Measurements from ENCODE around the gene TUBB4A.

The TUBB4A gene

DNA sequence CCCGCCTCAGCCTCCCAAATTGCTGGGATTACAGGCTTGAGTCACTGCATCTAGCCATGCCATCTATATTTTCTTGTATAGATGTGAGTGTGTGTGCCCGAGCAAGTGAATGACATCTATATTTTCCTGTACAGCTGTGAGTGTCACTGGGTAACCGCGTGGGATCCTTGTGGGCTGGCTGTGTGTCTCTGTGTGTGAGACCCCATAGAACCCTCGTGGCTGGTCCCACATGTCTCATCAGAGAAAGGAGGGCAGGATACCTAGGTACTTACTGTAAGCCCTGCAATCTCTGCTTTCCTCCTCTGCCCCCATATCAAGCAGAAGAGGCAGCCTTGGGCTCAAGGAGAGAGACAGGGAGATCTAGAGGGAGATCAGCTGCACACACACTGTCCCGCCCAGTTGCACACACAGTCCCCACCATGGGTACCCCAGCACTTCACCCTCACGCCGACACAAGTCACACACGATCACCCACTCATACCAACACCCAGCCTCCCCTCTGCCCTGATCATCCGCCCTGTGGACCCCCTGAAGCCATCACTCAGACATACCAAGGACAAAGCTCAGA is 21.2 kb downstream of the TUBB4A start:
- no peak overlapping the region for H3K27ac ChIP-seq (ENCODE audit: low read depth, low read length)

DNA sequence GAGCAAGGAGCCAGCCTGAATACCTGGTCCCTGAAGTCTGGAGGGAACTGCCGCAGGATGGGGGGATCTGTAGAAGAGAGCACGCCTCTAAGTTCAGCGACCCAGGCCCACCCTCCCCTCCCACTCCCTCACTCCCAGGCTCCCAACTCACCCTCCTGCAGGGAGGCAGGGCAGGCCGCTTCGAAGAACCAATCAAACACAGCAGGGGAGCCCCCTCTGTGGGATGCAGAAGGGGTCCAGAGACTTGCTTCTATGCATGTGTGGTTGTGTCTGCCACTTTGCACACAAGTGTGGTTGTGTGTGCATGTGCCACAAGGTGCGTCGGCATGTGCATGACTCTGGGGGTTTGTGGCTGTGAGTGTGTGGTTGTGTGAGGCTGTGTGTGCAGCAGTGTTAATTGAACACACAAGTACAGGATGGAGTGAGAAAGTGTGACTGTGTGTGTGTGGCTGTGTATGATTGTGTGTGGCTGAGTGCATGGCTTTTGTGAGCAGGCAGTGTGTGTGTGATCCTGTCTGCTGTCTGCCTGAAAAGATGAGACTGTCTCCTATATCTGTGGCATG is 22.2 kb downstream of the TUBB4A start:
- H3K9me3 ChIP-seq (ENCODE audit: control insufficient read depth in 1 of 2, low read length in 2 of 2): no peaks in the 10 kb centered on the region
- peaks cover 0 to 2% of the 10 kb centered on the region in 2 donors for H3K27me3 ChIP-seq (ENCODE audit: control insufficient read depth in 1 of 2, insufficient read depth in 2 of 2, low read length in 2 of 2)
- H3K27ac ChIP-seq (ENCODE audit: low read depth, low read length): no peak overlapping the region
- H3K9ac ChIP-seq (ENCODE audit: low read depth in 1 of 2, low read length in 2 of 2): no peak overlapping the region
- H3K4me3 ChIP-seq (ENCODE audit: low read depth in 1 of 2, low read length in 2 of 2): no peak overlapping the region
- H3K4me1 ChIP-seq (ENCODE audit: control insufficient read depth in 1 of 2, insufficient read depth in 2 of 2, low read length in 2 of 2): peaks cover 8 to 10% of the 10 kb centered on the region in 2 donors
- H3K36me3 ChIP-seq (ENCODE audit: control insufficient read depth in 1 of 2, insufficient read depth in 2 of 2, low read length in 2 of 2): peaks cover 0 to 4% of the 10 kb centered on the region in 2 donors

More for the DNA sequence above, 21.2 kb downstream of the TUBB4A start:
- Histone ChIP-seq H3K27me3 (ENCODE audit: control insufficient read depth in 1 of 2, insufficient read depth in 2 of 2, low read length in 2 of 2) (peaks cover 0 to 2% of the 10 kb centered on the region in 2 donors), H3K4me3 (ENCODE audit: low read depth in 1 of 2, low read length in 2 of 2) (peak overlapping the region; percentile 50 to 68), H3K36me3 (ENCODE audit: control insufficient read depth in 1 of 2, insufficient read depth in 2 of 2, low read length in 2 of 2) (peaks cover 0 to 4% of the 10 kb centered on the region in 2 donors), H3K9ac (ENCODE audit: low read depth in 1 of 2, low read length in 2 of 2) (peak overlapping the region; percentile 57 to 74), H3K9me3 (ENCODE audit: control insufficient read depth in 1 of 2, low read length in 2 of 2) (no peaks in the 10 kb centered on the region), H3K4me1 (ENCODE audit: control insufficient read depth in 1 of 2, insufficient read depth in 2 of 2, low read length in 2 of 2) (peaks cover under 1% of the 10 kb centered on the region in 2 donors)

DNA sequence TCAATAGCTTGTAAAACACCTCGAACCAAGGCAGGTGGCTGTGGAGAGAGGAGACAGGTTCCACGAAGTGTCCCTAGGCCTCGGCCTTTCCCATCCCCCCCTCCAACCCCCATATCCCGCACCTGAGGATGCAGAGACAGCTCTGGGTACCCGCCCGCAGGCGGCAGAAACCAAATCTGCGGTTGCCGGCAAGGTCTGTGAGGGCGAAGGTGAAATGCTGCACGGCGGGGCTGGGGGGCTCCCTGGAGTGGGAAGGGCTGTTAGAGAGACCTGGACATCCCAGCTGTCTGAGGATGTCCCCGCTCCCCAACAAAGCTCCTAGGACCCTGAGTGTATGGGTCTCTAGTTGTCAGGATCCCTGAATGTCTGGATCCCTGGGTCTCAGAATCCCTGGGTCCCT is 23.3 kb downstream of the TUBB4A start:
- H3K9ac ChIP-seq (ENCODE audit: low read depth in 1 of 2, low read length in 2 of 2): no peak overlapping the region
- H3K36me3 ChIP-seq (ENCODE audit: control insufficient read depth in 1 of 2, insufficient read depth in 2 of 2, low read length in 2 of 2): peaks cover 0 to 4% of the 10 kb centered on the region in 2 donors
- H3K27me3 ChIP-seq (ENCODE audit: control insufficient read depth in 1 of 2, insufficient read depth in 2 of 2, low read length in 2 of 2): peaks cover 0 to 2% of the 10 kb centered on the region in 2 donors
- no peaks in the 10 kb centered on the region for H3K9me3 ChIP-seq (ENCODE audit: control insufficient read depth in 1 of 2, low read length in 2 of 2)
- H3K4me3 ChIP-seq (ENCODE audit: low read depth in 1 of 2, low read length in 2 of 2): no peak overlapping the region
- H3K27ac ChIP-seq (ENCODE audit: low read depth, low read length): no peak overlapping the region
- peaks cover 8 to 16% of the 10 kb centered on the region in 2 donors for H3K4me1 ChIP-seq (ENCODE audit: control insufficient read depth in 1 of 2, insufficient read depth in 2 of 2, low read length in 2 of 2)

DNA sequence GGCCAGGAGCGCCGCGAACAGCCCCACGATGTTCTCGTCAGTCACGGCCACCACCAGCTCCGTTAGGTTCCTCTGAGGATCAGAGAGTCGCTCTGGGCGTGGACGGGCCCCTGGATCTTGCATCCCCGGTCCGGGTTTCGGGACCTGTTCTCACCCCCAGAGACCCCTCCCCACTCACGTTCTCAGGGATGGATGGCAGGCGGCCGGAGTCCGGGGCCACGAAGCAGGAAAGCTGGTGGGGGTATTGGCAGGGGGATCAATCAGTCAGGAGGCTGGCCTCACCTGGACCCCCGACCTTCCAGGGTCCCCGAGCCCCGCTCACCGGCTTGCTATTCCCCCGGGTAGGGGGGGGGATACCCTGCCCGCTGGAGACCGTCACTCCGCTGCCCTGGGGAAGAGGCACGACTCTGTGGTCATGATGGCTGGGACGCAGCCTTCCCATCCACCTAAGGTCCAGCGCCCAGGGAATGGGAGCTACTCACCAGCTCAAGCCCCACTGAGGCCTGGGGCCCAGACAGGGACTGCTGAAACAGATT is 25.1 kb downstream of the TUBB4A start:
- H3K4me1 ChIP-seq (ENCODE audit: control insufficient read depth in 1 of 2, insufficient read depth in 2 of 2, low read length in 2 of 2): peaks cover 8 to 16% of the 10 kb centered on the region in 2 donors
- H3K36me3 ChIP-seq (ENCODE audit: control insufficient read depth in 1 of 2, insufficient read depth in 2 of 2, low read length in 2 of 2): peaks cover 0 to 4% of the 10 kb centered on the region in 2 donors
- peak overlapping the region; percentile 40 to 67 for H3K4me3 ChIP-seq (ENCODE audit: low read depth in 1 of 2, low read length in 2 of 2)
- no peaks in the 10 kb centered on the region for H3K27me3 ChIP-seq (ENCODE audit: control insufficient read depth in 1 of 2, insufficient read depth in 2 of 2, low read length in 2 of 2)
- no peak overlapping the region for H3K9ac ChIP-seq (ENCODE audit: low read depth in 1 of 2, low read length in 2 of 2)
- H3K27ac ChIP-seq (ENCODE audit: low read depth, low read length): no peak overlapping the region
- H3K9me3 ChIP-seq (ENCODE audit: control insufficient read depth in 1 of 2, low read length in 2 of 2): no peaks in the 10 kb centered on the region

DNA sequence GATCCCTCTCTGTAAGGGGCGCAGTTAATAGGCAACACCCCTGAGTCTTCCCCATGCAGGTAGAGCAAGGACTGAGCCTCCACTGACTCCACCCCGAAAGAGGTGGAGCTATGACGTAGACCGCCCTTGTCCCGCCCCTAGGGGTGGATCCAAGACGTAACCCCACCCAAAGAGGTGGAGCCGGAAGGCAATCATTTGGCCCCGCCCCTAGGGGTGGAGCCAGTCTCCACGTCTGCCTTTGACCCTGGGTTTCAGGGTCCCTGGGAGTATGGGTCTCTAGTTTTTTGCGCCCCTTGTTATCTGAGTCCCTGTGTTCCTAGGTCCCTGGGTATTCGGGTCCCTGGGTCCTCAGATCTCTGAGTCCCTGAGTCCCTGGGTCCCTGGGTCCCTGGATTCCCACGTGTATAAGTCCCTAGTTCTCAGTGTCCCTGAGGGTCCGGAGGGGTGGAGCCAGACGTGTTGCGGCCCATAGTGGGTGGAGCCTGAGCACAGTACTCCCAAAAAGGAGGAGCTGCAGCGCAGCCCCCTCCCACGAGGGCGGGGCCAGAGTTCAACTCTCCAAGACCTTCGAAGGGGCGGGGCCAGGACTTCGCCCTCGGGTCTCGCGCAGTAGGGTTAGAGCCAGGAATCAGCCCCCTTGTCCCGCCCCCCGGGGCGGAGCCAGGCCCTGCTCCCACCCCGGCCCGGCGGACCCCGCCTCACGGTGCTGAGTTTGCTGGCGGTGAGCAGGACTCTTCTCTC is 25.8 kb downstream of the TUBB4A start:
- Histone ChIP-seq H3K9ac (ENCODE audit: low read depth in 1 of 2, low read length in 2 of 2) (peak overlapping the region in 1 of 2 donors; percentile 25), H3K27me3 (ENCODE audit: control insufficient read depth in 1 of 2, insufficient read depth in 2 of 2, low read length in 2 of 2) (no peaks in the 10 kb centered on the region), H3K9me3 (ENCODE audit: control insufficient read depth in 1 of 2, low read length in 2 of 2) (no peaks in the 10 kb centered on the region), H3K36me3 (ENCODE audit: control insufficient read depth in 1 of 2, insufficient read depth in 2 of 2, low read length in 2 of 2) (peaks cover 0 to 4% of the 10 kb centered on the region in 2 donors), H3K4me1 (ENCODE audit: control insufficient read depth in 1 of 2, insufficient read depth in 2 of 2, low read length in 2 of 2) (peaks cover 8 to 16% of the 10 kb centered on the region in 2 donors), H3K27ac (ENCODE audit: low read depth, low read length) (peak overlapping the region; percentile 73), H3K4me3 (ENCODE audit: low read depth in 1 of 2, low read length in 2 of 2) (peak overlapping the region; percentile 57 to 67)

DNA sequence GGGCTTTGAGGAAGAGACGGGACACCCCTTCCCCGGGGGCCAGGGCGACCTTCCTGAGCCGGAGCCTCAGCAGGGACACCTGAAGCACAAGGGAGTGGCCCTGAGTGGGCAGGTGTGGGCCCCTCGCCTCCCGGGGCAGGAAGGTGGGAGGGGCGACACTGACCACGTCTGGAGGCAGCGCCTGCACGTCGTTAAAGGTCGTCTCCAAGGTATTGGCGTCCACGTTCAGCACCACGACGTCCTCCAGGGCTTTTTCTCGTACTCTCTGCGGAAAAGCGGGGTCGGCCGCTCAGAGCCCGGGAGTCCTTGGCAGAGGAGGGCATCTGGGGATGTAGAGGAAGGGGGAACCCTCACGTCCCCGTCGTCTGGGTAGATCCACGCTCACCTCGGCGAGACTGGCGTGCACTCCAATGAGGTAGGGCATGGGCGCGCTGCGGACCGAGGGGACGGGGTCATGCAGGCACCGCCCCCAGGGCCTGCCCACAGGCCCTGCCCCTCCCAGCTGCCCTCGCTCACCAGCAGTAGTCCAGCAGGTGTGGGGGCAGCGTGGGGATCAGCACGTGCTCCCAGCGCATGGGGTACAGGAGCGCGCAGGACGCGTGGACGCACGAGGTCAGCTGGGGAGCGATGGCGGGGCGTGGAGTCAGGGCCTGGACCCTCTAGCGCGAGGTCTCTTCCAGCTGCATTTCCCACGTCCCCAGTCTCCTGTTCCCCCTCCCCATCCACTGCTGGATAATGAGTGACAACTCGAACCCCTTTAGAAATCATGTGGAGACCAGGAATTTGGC is 26.6 kb downstream of the TUBB4A start:
- peak overlapping the region in 1 of 2 donors; percentile 25 for H3K9ac ChIP-seq (ENCODE audit: low read depth in 1 of 2, low read length in 2 of 2)

DNA sequence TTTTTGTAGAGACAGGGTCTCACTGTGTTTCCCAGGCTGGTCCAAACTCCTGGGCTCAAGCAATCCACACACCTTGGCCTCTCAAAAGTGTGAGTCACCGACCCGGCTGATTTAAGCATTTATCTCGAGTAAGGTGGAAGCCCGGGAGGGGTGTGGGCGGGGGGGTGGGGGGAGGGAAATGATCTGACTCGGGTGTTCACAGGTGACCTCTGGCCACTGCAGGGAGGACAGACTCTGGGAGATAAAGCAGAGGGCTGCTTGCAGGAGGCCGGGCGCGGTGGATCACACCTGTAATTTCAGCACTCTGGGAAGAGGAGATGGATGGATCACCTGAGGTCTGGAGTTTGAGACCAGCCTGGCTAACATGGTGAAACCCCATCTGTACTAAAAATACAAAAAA is 28.5 kb downstream of the TUBB4A start:
- Histone ChIP-seq H3K9me3 (ENCODE audit: control insufficient read depth in 1 of 2, low read length in 2 of 2) (no peaks in the 10 kb centered on the region), H3K36me3 (ENCODE audit: control insufficient read depth in 1 of 2, insufficient read depth in 2 of 2, low read length in 2 of 2) (peaks cover 4 to 8% of the 10 kb centered on the region in 2 donors), H3K27ac (ENCODE audit: low read depth, low read length) (no peak overlapping the region), H3K4me3 (ENCODE audit: low read depth in 1 of 2, low read length in 2 of 2) (no peak overlapping the region), H3K4me1 (ENCODE audit: control insufficient read depth in 1 of 2, insufficient read depth in 2 of 2, low read length in 2 of 2) (peaks cover 8 to 16% of the 10 kb centered on the region in 2 donors), H3K27me3 (ENCODE audit: control insufficient read depth in 1 of 2, insufficient read depth in 2 of 2, low read length in 2 of 2) (no peaks in the 10 kb centered on the region), H3K9ac (ENCODE audit: low read depth in 1 of 2, low read length in 2 of 2) (no peak overlapping the region)

More for the DNA sequence above, 26.6 kb downstream of the TUBB4A start:
- Histone ChIP-seq H3K36me3 (ENCODE audit: control insufficient read depth in 1 of 2, insufficient read depth in 2 of 2, low read length in 2 of 2) (peaks cover 0 to 4% of the 10 kb centered on the region in 2 donors), H3K4me3 (ENCODE audit: low read depth in 1 of 2, low read length in 2 of 2) (peak overlapping the region; percentile 57 to 67), H3K9me3 (ENCODE audit: control insufficient read depth in 1 of 2, low read length in 2 of 2) (no peaks in the 10 kb centered on the region), H3K27me3 (ENCODE audit: control insufficient read depth in 1 of 2, insufficient read depth in 2 of 2, low read length in 2 of 2) (no peaks in the 10 kb centered on the region), H3K27ac (ENCODE audit: low read depth, low read length) (no peak overlapping the region), H3K4me1 (ENCODE audit: control insufficient read depth in 1 of 2, insufficient read depth in 2 of 2, low read length in 2 of 2) (peaks cover 8 to 16% of the 10 kb centered on the region in 2 donors)

DNA sequence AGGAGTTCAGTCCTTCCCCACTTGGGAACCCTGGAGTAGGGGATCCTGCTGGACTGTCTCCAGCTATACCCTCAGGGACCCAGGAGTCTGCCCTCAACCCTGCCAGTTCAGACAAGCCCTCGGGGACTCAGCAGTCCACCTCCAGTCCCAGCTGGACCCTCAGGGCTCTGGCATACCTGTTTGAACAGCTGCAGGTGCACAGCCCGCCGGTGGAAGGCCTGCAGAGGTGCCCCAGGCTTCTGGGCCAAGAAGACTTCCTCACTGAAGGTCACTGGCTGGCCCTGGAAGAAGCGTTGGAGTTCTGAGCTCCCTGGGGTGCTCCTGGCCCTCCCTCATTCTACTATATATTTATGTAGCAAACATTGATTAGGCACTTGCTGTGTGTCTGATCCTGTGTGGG is 29.4 kb downstream of the TUBB4A start:
- Histone ChIP-seq H3K9ac (ENCODE audit: low read depth in 1 of 2, low read length in 2 of 2) (no peak overlapping the region), H3K27ac (ENCODE audit: low read depth, low read length) (no peak overlapping the region), H3K9me3 (ENCODE audit: control insufficient read depth in 1 of 2, low read length in 2 of 2) (no peaks in the 10 kb centered on the region)

DNA sequence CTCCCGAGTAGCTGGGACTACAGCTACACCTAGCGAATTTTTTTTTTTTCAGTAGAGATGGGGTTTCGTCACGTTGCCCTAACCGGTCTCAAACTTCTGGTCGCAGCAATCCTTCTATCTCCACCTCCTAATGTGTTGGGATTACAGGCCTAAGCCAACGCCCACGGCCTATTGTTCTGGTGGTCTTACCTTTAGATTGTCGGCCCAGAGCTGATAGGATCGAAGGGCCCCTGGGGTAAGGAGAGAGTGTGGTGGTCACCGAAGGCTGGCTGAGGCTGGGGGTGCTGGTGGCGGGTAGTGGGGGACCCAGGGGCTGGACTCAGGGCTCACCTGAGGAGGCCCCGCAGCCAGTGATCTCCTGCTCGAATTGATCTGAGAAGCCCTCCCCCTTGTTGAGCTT is 31.0 kb downstream of the TUBB4A start:
- Histone ChIP-seq H3K27me3 (ENCODE audit: control insufficient read depth in 1 of 2, insufficient read depth in 2 of 2, low read length in 2 of 2) (no peaks in the 10 kb centered on the region), H3K4me3 (ENCODE audit: low read depth in 1 of 2, low read length in 2 of 2) (no peak overlapping the region), H3K4me1 (ENCODE audit: control insufficient read depth in 1 of 2, insufficient read depth in 2 of 2, low read length in 2 of 2) (peaks cover 8 to 16% of the 10 kb centered on the region in 2 donors), H3K9ac (ENCODE audit: low read depth in 1 of 2, low read length in 2 of 2) (no peak overlapping the region), H3K36me3 (ENCODE audit: control insufficient read depth in 1 of 2, insufficient read depth in 2 of 2, low read length in 2 of 2) (peaks cover 10 to 22% of the 10 kb centered on the region in 2 donors), H3K27ac (ENCODE audit: low read depth, low read length) (no peak overlapping the region), H3K9me3 (ENCODE audit: control insufficient read depth in 1 of 2, low read length in 2 of 2) (no peaks in the 10 kb centered on the region)

More for the DNA sequence above, 29.4 kb downstream of the TUBB4A start:
- H3K4me1 ChIP-seq (ENCODE audit: control insufficient read depth in 1 of 2, insufficient read depth in 2 of 2, low read length in 2 of 2): peaks cover 8 to 16% of the 10 kb centered on the region in 2 donors
- no peak overlapping the region for H3K4me3 ChIP-seq (ENCODE audit: low read depth in 1 of 2, low read length in 2 of 2)
- H3K27me3 ChIP-seq (ENCODE audit: control insufficient read depth in 1 of 2, insufficient read depth in 2 of 2, low read length in 2 of 2): no peaks in the 10 kb centered on the region
- peaks cover 8 to 18% of the 10 kb centered on the region in 2 donors for H3K36me3 ChIP-seq (ENCODE audit: control insufficient read depth in 1 of 2, insufficient read depth in 2 of 2, low read length in 2 of 2)

Data from duodenal mucosa (tissue), 2 donors.